OCI-LY7 (cell line): ENCODE results near the gene MTARC2.

Experiments
- EZH2phosphoT487 ChIP-seq: fragments of 200-600 bp; sonication (generic); IDR thresholded peaks from 2 replicates; pipeline ENCODE4 v1.6.1; 2018; ENCODE audit warnings: low read depth, borderline replicate concordance, mild to moderate bottlenecking, mixed run types, antibody characterized with exemption, low read length, moderate library complexity, mixed read lengths
- TF ChIP-seq, protein P1 (sequence below): fragments of 200-600 bp; sonication (generic); conservative IDR thresholded peaks from 2 replicates; pipeline ENCODE4 v1.5.1; 2014; ENCODE audit warnings: mild to moderate bottlenecking, antibody characterized with exemption, low read length, moderate library complexity, mixed read lengths

- TF ChIP-seq, protein P1, sequence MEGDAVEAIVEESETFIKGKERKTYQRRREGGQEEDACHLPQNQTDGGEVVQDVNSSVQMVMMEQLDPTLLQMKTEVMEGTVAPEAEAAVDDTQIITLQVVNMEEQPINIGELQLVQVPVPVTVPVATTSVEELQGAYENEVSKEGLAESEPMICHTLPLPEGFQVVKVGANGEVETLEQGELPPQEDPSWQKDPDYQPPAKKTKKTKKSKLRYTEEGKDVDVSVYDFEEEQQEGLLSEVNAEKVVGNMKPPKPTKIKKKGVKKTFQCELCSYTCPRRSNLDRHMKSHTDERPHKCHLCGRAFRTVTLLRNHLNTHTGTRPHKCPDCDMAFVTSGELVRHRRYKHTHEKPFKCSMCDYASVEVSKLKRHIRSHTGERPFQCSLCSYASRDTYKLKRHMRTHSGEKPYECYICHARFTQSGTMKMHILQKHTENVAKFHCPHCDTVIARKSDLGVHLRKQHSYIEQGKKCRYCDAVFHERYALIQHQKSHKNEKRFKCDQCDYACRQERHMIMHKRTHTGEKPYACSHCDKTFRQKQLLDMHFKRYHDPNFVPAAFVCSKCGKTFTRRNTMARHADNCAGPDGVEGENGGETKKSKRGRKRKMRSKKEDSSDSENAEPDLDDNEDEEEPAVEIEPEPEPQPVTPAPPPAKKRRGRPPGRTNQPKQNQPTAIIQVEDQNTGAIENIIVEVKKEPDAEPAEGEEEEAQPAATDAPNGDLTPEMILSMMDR = no peak
- TF ChIP-seq EZH2phosphoT487 = no peak
Observed at GRCh38 chr1:220732621-220733020, 15.5 kb upstream of the MTARC2 start.
